ENCODE data around the gene TAAR2.
A peak's percentile ranks its signal among the peaks of the same experiment; 100 is the strongest.

The TAAR2 gene, protein sequence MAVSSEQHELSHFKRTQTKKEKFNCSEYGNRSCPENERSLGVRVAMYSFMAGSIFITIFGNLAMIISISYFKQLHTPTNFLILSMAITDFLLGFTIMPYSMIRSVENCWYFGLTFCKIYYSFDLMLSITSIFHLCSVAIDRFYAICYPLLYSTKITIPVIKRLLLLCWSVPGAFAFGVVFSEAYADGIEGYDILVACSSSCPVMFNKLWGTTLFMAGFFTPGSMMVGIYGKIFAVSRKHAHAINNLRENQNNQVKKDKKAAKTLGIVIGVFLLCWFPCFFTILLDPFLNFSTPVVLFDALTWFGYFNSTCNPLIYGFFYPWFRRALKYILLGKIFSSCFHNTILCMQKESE

DNA sequence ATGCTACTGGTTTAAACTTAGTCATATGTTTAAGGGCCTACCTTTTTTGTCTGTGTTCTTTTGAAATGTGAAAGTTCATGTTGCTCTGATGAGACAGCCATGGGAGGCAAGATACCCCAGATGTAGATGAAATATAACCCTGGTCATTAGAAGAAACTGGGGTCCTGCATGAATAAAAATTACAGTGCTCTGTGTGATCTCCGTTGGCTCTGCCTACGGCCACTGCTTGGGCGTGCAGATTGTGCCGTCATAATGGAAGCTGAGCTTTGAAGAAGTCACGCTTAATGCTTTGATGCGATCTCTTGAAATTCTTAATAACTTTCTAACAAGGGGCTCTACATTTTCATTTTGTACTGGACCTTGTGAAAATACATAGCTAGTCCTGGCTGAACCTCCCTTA, at the start of gene TAAR2:
TAAR2 (minus strand) TSS at position 101 of the 400 bp plus-strand sequence; CDS start at position 101, 0 bp downstream.
- Mint-ChIP-seq H3K27me3 (peaks cover 7% of the 10 kb centered on the region), H3K9me3 (peaks cover 7% of the 10 kb centered on the region), H3K4me1 (ENCODE audit: low read depth) (no peaks in the 10 kb centered on the region), H3K4me3 (no peak within 1 kb of the TSS), H3K36me3 (ENCODE audit: low read depth) (no peaks in the 10 kb centered on the region), H3K27ac (no peak within 1 kb of the TSS)
- intact Hi-C loops (cut with micrococcal nuclease): no loop called here

DNA sequence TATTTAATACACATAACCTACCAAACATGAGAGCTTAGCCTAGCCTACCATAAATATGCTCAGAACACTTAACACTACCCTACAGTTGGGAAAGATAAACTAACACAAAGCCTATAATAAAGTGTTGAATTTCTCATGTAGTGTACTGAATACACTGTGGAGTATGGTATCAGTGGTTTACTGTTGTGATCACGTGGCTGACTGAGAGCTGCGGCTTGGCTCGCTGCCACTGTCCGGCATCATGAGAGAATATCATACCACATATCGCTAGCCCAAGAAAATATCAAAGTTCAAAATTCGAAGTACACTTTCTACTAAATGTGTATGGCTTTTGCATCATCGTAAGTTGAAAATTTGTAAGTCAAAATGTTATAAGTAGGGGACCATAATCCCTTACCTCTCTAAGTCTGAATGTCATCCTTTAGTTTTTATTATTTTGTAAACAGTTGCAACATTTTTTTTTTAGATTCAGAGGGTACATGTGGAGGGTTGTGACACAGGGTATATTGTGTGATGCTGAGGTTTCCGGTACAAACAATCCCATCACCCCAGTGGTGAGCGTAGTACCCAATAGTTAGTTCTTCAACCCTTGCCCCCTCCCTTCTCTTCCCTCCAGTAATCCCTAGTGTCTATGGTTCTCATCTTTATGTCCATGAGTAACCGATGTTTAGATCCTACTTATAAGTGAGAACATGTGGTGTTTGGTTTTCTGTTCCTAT, 49.5 kb upstream of the TAAR2 start:
- no peak overlapping the region for H3K4me3 Mint-ChIP-seq
- H3K27me3 Mint-ChIP-seq: no peaks in the 10 kb centered on the region
- no peak overlapping the region for H3K27ac Mint-ChIP-seq
- intact Hi-C loops (cut with micrococcal nuclease): no loop called here
- no peaks in the 10 kb centered on the region for H3K36me3 Mint-ChIP-seq (ENCODE audit: low read depth)
- peaks cover 22% of the 10 kb centered on the region for H3K4me1 Mint-ChIP-seq (ENCODE audit: low read depth)
- H3K9me3 Mint-ChIP-seq: no peaks in the 10 kb centered on the region

DNA sequence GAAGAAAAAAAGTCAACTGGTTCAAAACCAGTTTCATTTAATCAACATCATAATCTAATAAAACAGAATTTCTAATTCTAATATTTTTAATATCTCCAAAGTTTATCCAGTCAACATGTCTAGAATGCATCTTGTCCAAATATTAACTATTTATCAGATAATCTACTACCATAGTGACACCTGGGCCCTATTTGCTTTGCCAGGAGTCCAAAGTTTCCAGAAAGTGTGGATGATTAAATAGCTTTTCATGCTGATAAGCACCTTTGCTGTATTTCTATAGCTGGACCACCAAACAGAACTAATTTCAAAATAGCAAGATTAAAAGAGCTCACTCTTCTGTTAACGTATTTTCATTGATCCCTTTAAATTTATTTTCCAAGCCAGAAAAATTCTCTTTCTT, 47.2 kb upstream of the TAAR2 start:
- peaks cover 17% of the 10 kb centered on the region for H3K4me1 Mint-ChIP-seq (ENCODE audit: low read depth)
- intact Hi-C loops (cut with micrococcal nuclease): no loop called here
- H3K27ac Mint-ChIP-seq: no peak overlapping the region
- no peaks in the 10 kb centered on the region for H3K9me3 Mint-ChIP-seq
- no peak overlapping the region for H3K4me3 Mint-ChIP-seq
- H3K36me3 Mint-ChIP-seq (ENCODE audit: low read depth): no peaks in the 10 kb centered on the region
- H3K27me3 Mint-ChIP-seq: no peaks in the 10 kb centered on the region

DNA sequence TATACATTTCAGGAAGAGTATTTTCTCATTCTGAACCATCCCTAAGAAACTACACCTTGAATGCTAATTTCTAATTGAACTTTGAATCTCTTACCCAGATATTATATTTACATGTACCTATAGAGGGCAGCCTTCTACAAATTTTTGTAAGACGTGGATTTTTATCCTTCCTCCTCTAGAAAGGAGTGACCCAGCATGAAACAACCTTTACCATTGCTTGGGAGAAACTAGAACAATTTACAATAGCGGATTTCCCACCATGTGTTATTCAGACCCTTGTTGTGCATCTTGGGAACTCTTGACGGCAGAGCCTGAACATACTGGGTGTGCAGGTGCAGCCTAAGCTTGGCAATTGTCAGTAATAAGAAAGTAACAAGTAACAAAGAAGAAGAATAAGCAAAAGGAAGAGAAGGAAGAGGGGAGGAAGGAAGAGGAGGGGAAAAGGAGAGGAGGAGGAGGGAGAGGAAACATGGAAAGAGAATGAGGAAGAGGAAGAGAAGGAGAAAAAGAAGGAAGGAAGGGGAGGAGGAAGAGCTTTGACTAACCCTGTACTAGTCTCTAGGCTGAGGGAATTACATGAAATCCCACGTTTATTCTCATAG, 45.7 kb upstream of the TAAR2 start:
- H3K9me3 Mint-ChIP-seq: no peaks in the 10 kb centered on the region
- intact Hi-C loops (cut with micrococcal nuclease): loop anchor here (1.0 to 10.0 kb wide), 3 partner anchors 99 to 395 kb away; no protein-coding TSS in a partner anchor
- peak overlapping the region; percentile 60 for H3K27ac Mint-ChIP-seq
- no peaks in the 10 kb centered on the region for H3K36me3 Mint-ChIP-seq (ENCODE audit: low read depth)
- no peak overlapping the region for H3K4me3 Mint-ChIP-seq
- peaks cover 10% of the 10 kb centered on the region for H3K4me1 Mint-ChIP-seq (ENCODE audit: low read depth)
- no peaks in the 10 kb centered on the region for H3K27me3 Mint-ChIP-seq

DNA sequence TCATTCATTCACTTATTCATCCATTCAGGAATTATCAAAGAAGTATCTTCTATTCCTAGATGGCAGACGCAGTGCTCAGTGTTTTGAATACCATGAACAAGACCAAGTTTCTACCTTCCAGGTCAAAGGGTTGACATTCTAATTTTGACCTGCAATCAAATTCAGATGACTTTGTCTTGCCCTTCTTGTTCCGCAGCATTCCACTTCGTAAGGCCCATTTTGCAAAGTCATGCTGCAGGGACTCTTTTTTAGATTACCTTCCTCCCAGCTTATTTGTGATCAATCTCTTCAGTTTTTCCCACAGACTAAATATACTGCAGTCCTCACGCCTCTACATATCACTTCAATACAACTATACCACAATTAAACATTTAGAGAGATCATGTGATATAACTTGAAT, 42.0 kb upstream of the TAAR2 start:
- no peaks in the 10 kb centered on the region for H3K27me3 Mint-ChIP-seq
- peaks cover 10% of the 10 kb centered on the region for H3K4me1 Mint-ChIP-seq (ENCODE audit: low read depth)
- H3K36me3 Mint-ChIP-seq (ENCODE audit: low read depth): no peaks in the 10 kb centered on the region
- H3K9me3 Mint-ChIP-seq: no peaks in the 10 kb centered on the region
- no peak overlapping the region for H3K4me3 Mint-ChIP-seq
- H3K27ac Mint-ChIP-seq: no peak overlapping the region
- intact Hi-C loops (cut with micrococcal nuclease): loop anchor here (5.0 to 10.0 kb wide), 2 partner anchors 134 to 391 kb away; no protein-coding TSS in a partner anchor

DNA sequence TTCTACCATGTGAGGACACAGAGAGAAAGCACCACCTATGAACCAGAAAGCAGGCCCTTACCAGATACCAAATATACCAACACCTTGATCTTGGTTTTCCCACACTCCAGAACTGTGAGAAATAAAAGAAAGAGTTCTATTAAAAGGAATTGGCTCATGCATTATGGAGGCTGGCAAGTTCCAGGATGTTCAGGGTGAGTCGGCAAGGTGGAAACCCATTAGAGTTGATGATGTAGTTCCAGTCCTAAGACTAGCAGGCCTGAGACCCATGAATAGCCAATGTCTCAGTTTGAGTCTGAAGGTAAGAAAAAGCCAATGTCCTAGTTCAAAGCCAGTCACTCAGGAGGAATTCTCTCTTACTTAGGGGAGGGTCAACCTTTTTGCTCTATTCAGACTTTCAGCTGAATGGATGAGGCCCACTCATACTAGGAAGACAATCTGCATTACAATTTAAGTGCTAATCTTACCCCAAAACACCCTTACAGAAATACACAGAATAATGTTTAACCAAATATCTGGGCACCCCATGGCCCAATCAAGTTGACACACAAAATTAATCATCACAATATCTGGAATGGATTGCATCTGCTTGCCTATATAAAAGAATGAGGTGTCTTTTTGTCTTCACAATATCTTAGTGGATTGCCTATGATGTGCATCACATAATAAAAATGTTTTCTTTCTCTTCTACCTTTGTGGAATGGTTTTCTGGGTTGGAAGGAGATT, 40.4 kb upstream of the TAAR2 start:
- intact Hi-C loops (cut with micrococcal nuclease): loop anchor here (5.0 to 10.0 kb wide), 2 partner anchors 132 to 390 kb away; no protein-coding TSS in a partner anchor
- H3K36me3 Mint-ChIP-seq (ENCODE audit: low read depth): no peaks in the 10 kb centered on the region
- H3K9me3 Mint-ChIP-seq: no peaks in the 10 kb centered on the region
- H3K4me3 Mint-ChIP-seq: no peak overlapping the region
- no peaks in the 10 kb centered on the region for H3K27me3 Mint-ChIP-seq
- H3K4me1 Mint-ChIP-seq (ENCODE audit: low read depth): no peaks in the 10 kb centered on the region
- H3K27ac Mint-ChIP-seq: no peak overlapping the region

DNA sequence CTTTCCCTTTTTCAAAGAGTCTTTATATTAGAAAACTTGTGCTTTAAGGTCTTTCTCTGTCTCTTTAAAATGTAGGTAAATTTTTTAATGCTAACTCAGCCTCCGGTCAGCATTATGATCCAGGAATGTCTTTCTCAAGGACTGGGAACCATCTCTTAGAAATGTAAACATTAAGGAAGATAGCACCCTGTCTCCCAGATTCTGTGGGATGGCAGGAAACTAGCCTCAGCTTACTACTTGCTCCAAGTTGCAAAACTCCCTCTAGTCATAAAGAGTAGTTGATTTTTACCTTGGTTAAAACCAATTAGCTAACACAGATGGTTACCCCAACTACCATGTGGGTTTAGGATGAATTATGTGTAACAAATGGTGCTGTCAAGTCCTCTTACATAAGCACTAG, 39.6 kb upstream of the TAAR2 start:
- intact Hi-C loops (cut with micrococcal nuclease): loop anchor here (10.0 kb wide), 1 partner anchor 389 kb away; no protein-coding TSS in a partner anchor
- Mint-ChIP-seq H3K9me3 (no peaks in the 10 kb centered on the region), H3K27ac (no peak overlapping the region), H3K27me3 (no peaks in the 10 kb centered on the region), H3K4me3 (no peak overlapping the region), H3K36me3 (ENCODE audit: low read depth) (no peaks in the 10 kb centered on the region), H3K4me1 (ENCODE audit: low read depth) (no peaks in the 10 kb centered on the region)

DNA sequence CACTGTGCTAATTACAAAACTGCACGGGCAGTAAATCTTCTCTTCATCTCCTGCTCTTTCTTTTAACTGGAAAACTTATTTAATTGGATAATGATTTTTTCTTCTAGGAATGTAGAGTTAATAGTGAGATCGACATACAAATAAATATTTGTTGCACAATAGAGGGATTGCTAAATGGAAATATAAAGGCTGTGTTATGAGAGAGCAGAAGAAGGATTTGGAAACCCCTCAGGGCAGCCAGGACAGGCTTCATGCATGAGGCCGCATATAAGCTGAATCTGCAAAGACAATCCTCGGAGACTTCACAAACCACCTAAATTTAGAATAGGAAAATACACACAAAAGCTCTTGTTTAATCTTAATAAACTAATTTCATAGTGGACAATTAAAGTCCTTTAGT, 37.8 kb upstream of the TAAR2 start:
- Mint-ChIP-seq H3K4me1 (ENCODE audit: low read depth) (no peaks in the 10 kb centered on the region), H3K9me3 (no peaks in the 10 kb centered on the region), H3K4me3 (no peak overlapping the region), H3K27me3 (no peaks in the 10 kb centered on the region), H3K27ac (no peak overlapping the region), H3K36me3 (ENCODE audit: low read depth) (no peaks in the 10 kb centered on the region)
- intact Hi-C loops (cut with micrococcal nuclease): loop anchor here (10.0 kb wide), 1 partner anchor 387 kb away; no protein-coding TSS in a partner anchor

DNA sequence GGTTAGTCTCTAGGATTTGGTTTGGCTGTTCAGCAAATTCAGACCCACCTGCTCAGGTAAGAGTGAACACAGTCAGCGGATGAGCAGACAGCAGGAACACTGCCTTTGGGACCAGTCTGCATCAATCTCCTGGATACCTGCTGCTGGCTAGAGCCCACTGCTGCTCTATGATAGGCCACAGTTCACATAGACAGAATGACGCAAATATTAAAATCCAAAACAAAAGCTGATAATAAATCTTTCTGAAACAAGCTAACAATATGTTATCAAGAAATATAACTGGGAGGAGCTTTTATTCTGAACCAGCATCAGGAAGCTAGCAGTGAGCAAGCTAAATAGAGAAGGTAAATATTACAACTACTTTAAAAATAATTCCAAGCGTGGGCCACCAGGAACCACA, 35.0 kb upstream of the TAAR2 start, which contains the start of gene TAAR1:
TAAR1 (minus strand) TSS at position 101 of the 400 bp plus-strand sequence. CDS start 13,179 bp downstream, outside the sequence.
- Mint-ChIP-seq H3K27me3 (no peaks in the 10 kb centered on the region), H3K27ac (no peak within 1 kb of the TSS), H3K36me3 (ENCODE audit: low read depth) (no peaks in the 10 kb centered on the region), H3K4me1 (ENCODE audit: low read depth) (no peaks in the 10 kb centered on the region), H3K4me3 (no peak within 1 kb of the TSS), H3K9me3 (no peaks in the 10 kb centered on the region)
- intact Hi-C loops (cut with micrococcal nuclease): loop anchor here (10.0 kb wide), 1 partner anchor 306 kb away; no protein-coding TSS in a partner anchor

DNA sequence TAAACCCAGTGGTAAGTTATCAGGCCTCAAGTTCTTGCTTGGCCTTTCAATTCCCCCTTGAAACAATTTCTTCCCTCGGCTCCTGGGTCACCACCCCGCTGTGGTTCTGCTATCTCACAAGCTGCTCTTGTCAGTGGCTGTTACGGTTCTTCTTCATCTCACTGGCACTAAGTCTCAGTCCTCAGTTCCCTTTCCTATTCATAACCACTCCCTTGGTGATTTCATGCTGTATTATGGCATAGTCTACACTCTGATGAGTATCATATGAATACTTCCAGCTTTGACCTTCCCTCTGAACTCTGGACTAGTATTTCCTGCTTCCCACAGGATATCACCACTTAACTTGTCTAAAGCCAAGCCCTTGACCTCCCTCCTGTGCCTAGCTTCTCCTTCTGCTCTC, 27.0 kb upstream of the TAAR2 start:
- Mint-ChIP-seq H3K4me1 (ENCODE audit: low read depth) (peaks cover 5% of the 10 kb centered on the region), H3K27ac (no peak overlapping the region), H3K36me3 (ENCODE audit: low read depth) (no peaks in the 10 kb centered on the region)

DNA sequence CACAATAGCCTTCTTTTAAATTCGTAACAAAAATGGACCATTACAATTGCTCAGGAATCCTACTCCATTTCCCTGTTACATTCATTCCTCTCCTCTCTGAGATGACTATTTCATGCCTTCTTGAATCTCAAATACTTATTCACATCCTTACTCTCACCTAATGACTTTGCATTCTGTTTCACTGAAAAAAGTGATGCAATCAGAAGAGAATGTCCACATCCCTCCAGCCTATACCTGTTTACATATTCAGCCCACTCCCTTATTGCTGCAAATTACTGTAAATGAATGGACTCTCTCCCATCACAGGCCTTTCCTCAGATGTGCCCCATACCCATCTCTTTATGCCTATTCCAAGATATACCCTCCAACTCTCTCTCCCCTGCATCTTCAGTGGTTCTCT, 26.4 kb upstream of the TAAR2 start:
- intact Hi-C loops (cut with micrococcal nuclease): loop anchor here (10.0 kb wide), 1 partner anchor 314 kb away; no protein-coding TSS in a partner anchor

More for the DNA sequence above, 27.0 kb upstream of the TAAR2 start:
- no peaks in the 10 kb centered on the region for H3K9me3 Mint-ChIP-seq
- H3K4me3 Mint-ChIP-seq: no peak overlapping the region
- intact Hi-C loops (cut with micrococcal nuclease): loop anchor here (10.0 kb wide), 1 partner anchor 314 kb away; no protein-coding TSS in a partner anchor
- H3K27me3 Mint-ChIP-seq: no peaks in the 10 kb centered on the region

DNA sequence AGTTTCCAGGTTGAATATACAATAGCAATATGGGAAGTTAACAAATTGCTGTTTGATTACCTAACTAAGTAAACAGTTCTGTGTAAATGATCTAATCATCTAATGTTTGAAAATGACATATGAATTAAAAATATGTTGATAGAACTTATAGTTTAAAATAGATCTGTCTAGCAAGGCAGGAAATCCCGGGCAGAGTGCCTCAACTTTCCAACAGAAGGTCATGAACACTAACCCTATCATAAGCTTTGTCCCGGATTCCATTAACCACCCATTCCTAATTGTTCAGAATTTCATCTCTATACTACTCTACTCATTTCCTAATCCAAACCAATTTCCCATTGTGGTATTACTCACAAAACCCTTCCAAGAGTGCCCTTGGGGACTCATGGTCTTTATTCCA, 24.8 kb upstream of the TAAR2 start:
- Mint-ChIP-seq H3K4me3 (no peak overlapping the region), H3K9me3 (no peaks in the 10 kb centered on the region), H3K4me1 (ENCODE audit: low read depth) (peaks cover 5% of the 10 kb centered on the region), H3K27me3 (no peaks in the 10 kb centered on the region), H3K27ac (no peak overlapping the region), H3K36me3 (ENCODE audit: low read depth) (no peaks in the 10 kb centered on the region)
- intact Hi-C loops (cut with micrococcal nuclease): no loop called here

More for the DNA sequence above, 26.4 kb upstream of the TAAR2 start:
- Mint-ChIP-seq H3K36me3 (ENCODE audit: low read depth) (no peaks in the 10 kb centered on the region), H3K4me1 (ENCODE audit: low read depth) (peaks cover 5% of the 10 kb centered on the region), H3K27ac (no peak overlapping the region), H3K9me3 (no peaks in the 10 kb centered on the region), H3K4me3 (no peak overlapping the region), H3K27me3 (no peaks in the 10 kb centered on the region)

DNA sequence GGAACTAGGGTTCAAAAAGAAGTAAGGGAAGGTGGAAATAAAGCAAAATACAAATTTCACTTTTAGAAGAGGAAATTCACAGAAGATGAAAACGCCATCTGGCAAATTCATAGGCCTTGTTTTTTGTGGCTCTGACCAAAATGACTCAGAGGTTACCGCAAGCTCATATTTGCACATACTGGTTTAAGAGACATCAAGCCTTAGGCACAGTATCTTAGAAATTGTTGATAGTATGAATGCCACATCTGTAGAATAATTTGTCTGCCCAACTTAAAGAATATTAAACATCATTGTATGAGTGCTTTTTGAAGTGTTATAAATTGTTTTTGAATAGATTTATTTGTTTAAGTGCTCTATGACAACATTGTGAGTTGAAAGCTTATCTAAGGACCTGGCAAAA, 24.3 kb upstream of the TAAR2 start:
- Mint-ChIP-seq H3K9me3 (no peaks in the 10 kb centered on the region), H3K36me3 (ENCODE audit: low read depth) (no peaks in the 10 kb centered on the region), H3K4me3 (no peak overlapping the region), H3K27ac (no peak overlapping the region), H3K4me1 (ENCODE audit: low read depth) (peaks cover 5% of the 10 kb centered on the region), H3K27me3 (no peaks in the 10 kb centered on the region)
- intact Hi-C loops (cut with micrococcal nuclease): no loop called here
